ENCODE results near the gene ARHGEF19. TPM values are rescaled to one million over a fixed set of nuclear protein-coding genes. Genes with fewer than 3 reads are reported as not detected.

Gene ARHGEF19
- total and polyA plus RNA-seq, 10 of the 15 experiments (the other 5 are each of a cell fraction or from before 2014, with no cell fraction given), result 0.15 to 2.9 (median 0.67) TPM; not detected in 1

DNA sequence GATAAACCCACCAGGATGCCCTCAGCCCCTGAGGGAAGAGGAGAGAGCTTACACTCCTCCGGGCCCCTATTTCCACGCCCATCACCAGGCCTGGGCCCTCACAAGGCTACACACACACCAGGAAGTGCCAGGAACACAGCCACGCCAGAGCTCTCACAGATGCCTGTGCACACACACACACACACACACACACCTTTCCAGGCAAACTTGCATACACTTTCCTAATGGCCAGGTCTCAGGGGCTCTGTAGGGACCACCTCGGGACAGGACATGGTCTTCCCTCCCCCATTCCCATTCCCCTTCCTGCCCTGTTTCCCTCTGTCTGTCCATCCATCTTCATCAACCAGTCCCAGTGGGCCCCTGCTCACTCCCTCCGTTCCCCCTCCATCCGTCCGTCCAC is 46.9 kb downstream of the ARHGEF19 start (continued):
- TF ChIP-seq KDM1A (IDR thresholded peaks at IDR 0.05; ENCODE audit: borderline replicate concordance) (no peak), RBBP5 (conservative IDR thresholded peaks at IDR 0.05) (no peak)
- TF ChIP-seq, protein P1, sequence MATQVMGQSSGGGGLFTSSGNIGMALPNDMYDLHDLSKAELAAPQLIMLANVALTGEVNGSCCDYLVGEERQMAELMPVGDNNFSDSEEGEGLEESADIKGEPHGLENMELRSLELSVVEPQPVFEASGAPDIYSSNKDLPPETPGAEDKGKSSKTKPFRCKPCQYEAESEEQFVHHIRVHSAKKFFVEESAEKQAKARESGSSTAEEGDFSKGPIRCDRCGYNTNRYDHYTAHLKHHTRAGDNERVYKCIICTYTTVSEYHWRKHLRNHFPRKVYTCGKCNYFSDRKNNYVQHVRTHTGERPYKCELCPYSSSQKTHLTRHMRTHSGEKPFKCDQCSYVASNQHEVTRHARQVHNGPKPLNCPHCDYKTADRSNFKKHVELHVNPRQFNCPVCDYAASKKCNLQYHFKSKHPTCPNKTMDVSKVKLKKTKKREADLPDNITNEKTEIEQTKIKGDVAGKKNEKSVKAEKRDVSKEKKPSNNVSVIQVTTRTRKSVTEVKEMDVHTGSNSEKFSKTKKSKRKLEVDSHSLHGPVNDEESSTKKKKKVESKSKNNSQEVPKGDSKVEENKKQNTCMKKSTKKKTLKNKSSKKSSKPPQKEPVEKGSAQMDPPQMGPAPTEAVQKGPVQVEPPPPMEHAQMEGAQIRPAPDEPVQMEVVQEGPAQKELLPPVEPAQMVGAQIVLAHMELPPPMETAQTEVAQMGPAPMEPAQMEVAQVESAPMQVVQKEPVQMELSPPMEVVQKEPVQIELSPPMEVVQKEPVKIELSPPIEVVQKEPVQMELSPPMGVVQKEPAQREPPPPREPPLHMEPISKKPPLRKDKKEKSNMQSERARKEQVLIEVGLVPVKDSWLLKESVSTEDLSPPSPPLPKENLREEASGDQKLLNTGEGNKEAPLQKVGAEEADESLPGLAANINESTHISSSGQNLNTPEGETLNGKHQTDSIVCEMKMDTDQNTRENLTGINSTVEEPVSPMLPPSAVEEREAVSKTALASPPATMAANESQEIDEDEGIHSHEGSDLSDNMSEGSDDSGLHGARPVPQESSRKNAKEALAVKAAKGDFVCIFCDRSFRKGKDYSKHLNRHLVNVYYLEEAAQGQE (IDR thresholded peaks at IDR 0.05; ENCODE audit: low read depth, low read length), result no peak

- intact Hi-C loops (cut with micrococcal nuclease; ENCODE audit: unreplicated experiment), result no loop called here
- H2AFZ ChIP-seq (ENCODE audit: control insufficient read depth, low read depth, low read length), result no peak overlapping the region
- ChIA-PET SMC1A (ENCODE audit: uncharacterized antibody, unreplicated experiment) (no interaction called here), POLR2A (no interaction called here), RAD21 (ENCODE audit: unreplicated experiment) (no interaction called here), CTCF (interaction anchor here (1.2 to 1.5 kb wide), 3 partner anchors 22 to 155 kb away, joined by 3 to 4 read pairs (median 3); no protein-coding TSS in a partner anchor)
- H3K4me1 ChIP-seq (ENCODE audit: control insufficient read depth, insufficient read depth, low read length), result no peaks in the 10 kb centered on the region; the same call in 1 of the 2 replicates
- H3K27me3 ChIP-seq (replicated peaks in 1 of 2; ENCODE audit: control insufficient read depth in 2 of 2, insufficient read depth in 2 of 2, low read length in 1 of 2), result no peaks in the 10 kb centered on the region; a peak in 1 of 4 replicates
- no peak overlapping the region for H3K4me3 ChIP-seq
- 20% methylated on average over 5 of the region's 5 CpGs for WGBS (ENCODE audit: insufficient coverage, insufficient replicate concordance, low lambda C conversion rate, missing lambda C conversion rate)
- BruUV-seq (replicated peaks), result no TSS peak
- H4K20me1 ChIP-seq (ENCODE audit: control insufficient read depth, insufficient read depth), result no peaks in the 10 kb centered on the region
- in situ Hi-C loops (cut with MboI), result no loop called here
- ATAC-seq (no peak), FAIRE-seq (no peak), DNase-seq (ENCODE audit: low read depth, low spot score) (no peak)
- no peaks in the 10 kb centered on the region for H3K36me3 ChIP-seq (ENCODE audit: control insufficient read depth in 2 of 2, insufficient read depth in 2 of 2, low read length in 1 of 2)
- H3K9ac ChIP-seq (ENCODE audit: control insufficient read depth, insufficient read depth, low read length), result no peak overlapping the region
- H3K27ac ChIP-seq (ENCODE audit: control insufficient read depth, insufficient read depth), result no peak overlapping the region
- H3K4me2 ChIP-seq (ENCODE audit: control insufficient read depth, insufficient read depth), result no peak overlapping the region
- H3K79me2 ChIP-seq (ENCODE audit: control insufficient read depth, insufficient read depth, low read length), result no peaks in the 10 kb centered on the region
- TF ChIP-seq, protein P2, sequence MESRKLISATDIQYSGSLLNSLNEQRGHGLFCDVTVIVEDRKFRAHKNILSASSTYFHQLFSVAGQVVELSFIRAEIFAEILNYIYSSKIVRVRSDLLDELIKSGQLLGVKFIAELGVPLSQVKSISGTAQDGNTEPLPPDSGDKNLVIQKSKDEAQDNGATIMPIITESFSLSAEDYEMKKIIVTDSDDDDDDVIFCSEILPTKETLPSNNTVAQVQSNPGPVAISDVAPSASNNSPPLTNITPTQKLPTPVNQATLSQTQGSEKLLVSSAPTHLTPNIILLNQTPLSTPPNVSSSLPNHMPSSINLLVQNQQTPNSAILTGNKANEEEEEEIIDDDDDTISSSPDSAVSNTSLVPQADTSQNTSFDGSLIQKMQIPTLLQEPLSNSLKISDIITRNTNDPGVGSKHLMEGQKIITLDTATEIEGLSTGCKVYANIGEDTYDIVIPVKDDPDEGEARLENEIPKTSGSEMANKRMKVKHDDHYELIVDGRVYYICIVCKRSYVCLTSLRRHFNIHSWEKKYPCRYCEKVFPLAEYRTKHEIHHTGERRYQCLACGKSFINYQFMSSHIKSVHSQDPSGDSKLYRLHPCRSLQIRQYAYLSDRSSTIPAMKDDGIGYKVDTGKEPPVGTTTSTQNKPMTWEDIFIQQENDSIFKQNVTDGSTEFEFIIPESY (IDR thresholded peaks at IDR 0.05), result no peak
- TF ChIP-seq, protein P3, sequence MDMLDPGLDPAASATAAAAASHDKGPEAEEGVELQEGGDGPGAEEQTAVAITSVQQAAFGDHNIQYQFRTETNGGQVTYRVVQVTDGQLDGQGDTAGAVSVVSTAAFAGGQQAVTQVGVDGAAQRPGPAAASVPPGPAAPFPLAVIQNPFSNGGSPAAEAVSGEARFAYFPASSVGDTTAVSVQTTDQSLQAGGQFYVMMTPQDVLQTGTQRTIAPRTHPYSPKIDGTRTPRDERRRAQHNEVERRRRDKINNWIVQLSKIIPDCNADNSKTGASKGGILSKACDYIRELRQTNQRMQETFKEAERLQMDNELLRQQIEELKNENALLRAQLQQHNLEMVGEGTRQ (IDR thresholded peaks at IDR 0.05; ENCODE audit: borderline replicate concordance, low read depth, low read length), result no peak
- no peaks in the 10 kb centered on the region for H3K9me3 ChIP-seq (replicated peaks; ENCODE audit: control insufficient read depth, insufficient read depth, low read length)
Measured at GRCh38 chr1:16165073-16165364, 47.4 kb downstream of the ARHGEF19 start.

All from GM12878 (cell line).